Neural cell (in vitro differentiated cells): ENCODE measurements around the gene SPECC1.

Experiments
- EZH2 ChIP-seq: fragments of 200-600, 300-800 bp; shearing (Covaris generic), sonication (generic); IDR thresholded peaks from 2 replicates; pipeline ENCODE4 v1.6.1; 2014; ENCODE audit warnings: antibody characterized with exemption, low read length, borderline replicate concordance, mild to moderate bottlenecking; ENCODE audit not compliant: insufficient read depth, poor library complexity, severe bottlenecking
- POLR2AphosphoS5 ChIP-seq: IDR thresholded peaks from 2 replicates; pipeline ENCODE4 v1.6.1; 2012
- RAD21 ChIP-seq: fragments of 450-650 bp; conservative IDR thresholded peaks from 2 replicates; pipeline ENCODE4 v1.6.1; 2014; ENCODE audit warnings: antibody characterized with exemption, mild to moderate bottlenecking, moderate library complexity
- TAF1 ChIP-seq: IDR thresholded peaks from 2 replicates; pipeline ENCODE4 v1.6.1; 2012; ENCODE audit warnings: low read depth
- TF ChIP-seq, protein P1 (sequence below): fragments of 450-650 bp; IDR thresholded peaks from 2 replicates; pipeline ENCODE4 v1.5.1; 2014; ENCODE audit warnings: antibody characterized with exemption, mild to moderate bottlenecking, moderate library complexity; ENCODE audit not compliant: poor library complexity, severe bottlenecking

DNA sequence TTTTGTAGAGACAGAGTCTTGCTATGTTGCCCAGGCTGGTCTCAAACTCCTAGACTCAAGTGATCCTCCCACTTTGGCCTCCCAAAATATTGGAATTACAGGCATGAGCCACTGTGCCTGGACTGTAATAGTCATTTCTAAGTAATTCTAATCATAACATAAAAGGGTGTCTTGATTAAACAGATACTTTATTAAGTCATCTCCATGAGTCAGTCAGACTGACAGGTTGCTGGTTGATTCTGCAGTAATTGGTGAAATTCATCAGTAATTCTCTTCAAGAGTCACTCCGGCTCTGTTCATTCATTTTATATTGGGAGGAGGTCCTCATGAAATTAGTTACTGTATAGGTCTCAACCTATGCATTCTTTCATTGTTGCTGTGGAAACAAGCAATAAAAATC, 85.6 kb downstream of the SPECC1 start:
- no peak for TF ChIP-seq RAD21
- TF ChIP-seq, protein P1, sequence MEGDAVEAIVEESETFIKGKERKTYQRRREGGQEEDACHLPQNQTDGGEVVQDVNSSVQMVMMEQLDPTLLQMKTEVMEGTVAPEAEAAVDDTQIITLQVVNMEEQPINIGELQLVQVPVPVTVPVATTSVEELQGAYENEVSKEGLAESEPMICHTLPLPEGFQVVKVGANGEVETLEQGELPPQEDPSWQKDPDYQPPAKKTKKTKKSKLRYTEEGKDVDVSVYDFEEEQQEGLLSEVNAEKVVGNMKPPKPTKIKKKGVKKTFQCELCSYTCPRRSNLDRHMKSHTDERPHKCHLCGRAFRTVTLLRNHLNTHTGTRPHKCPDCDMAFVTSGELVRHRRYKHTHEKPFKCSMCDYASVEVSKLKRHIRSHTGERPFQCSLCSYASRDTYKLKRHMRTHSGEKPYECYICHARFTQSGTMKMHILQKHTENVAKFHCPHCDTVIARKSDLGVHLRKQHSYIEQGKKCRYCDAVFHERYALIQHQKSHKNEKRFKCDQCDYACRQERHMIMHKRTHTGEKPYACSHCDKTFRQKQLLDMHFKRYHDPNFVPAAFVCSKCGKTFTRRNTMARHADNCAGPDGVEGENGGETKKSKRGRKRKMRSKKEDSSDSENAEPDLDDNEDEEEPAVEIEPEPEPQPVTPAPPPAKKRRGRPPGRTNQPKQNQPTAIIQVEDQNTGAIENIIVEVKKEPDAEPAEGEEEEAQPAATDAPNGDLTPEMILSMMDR, result no peak
- no peak for TF ChIP-seq TAF1
- TF ChIP-seq POLR2AphosphoS5, result no peak
- TF ChIP-seq EZH2, result no peak
